NCI-H345 (cell line): ENCODE results near the gene EXT2.

Experiments
- DNase-seq: peaks from one replicate; lab custom pipeline; 2025; lab: John Stamatoyannopoulos, UW

Gene EXT2

GRCh38 chr11:44203270-44204043 lies 108.0 kb downstream of the EXT2 start:
- no peak for DNase-seq

- no peak for DNase-seq
Observed at GRCh38 chr11:44205352-44205751, 109.9 kb downstream of the EXT2 start.

DNA sequence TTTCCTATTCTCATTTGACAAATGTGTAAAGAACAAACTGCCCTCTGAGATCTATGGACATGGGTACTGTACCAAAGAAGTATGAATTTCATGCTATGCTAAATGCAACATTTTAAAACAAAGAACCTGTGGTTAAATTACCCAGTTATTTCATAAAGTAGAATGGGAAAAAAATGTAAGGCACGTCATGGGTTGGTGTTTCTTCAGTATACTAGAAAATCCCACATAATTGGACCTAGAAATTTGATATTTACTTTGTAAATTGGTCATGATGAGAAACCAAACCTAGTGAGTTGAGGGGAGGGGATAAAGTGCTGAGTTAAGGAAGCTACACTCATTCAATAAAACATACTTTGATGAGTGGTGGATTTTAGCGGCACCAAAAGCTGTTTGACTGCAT lies 110.4 kb downstream of the EXT2 start:
- DNase-seq = no peak

- DNase-seq = no peak
Observed at GRCh38 chr11:44207292-44207691, 111.8 kb downstream of the EXT2 start.

- no peak for DNase-seq
Observed at GRCh38 chr11:44208976-44209603, 113.6 kb downstream of the EXT2 start.

- DNase-seq = no peak
Observed at GRCh38 chr11:44212128-44212527, 116.7 kb downstream of the EXT2 start.

GRCh38 chr11:44213148-44213547 lies 117.7 kb downstream of the EXT2 start:
- no peak for DNase-seq

DNA sequence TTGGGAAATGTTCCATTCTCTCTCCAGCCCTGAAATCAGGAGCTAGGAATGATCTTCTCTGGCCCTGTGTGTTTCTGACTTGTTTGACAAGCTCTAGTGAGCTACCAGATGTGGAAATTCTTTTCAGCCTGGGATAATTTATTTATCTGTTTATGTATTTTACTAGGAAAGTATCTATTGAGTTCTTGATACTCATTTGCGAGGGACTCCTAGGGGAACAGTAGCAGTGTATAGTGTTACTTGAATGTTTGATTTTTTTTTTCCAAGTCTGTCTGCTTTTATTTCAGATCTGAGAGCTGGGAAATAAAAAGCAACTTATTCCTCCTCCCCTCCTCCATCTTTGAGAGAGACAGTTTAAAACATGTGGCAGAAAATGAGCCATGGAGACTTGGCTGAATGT lies 122.0 kb downstream of the EXT2 start:
- DNase-seq = no peak

DNA sequence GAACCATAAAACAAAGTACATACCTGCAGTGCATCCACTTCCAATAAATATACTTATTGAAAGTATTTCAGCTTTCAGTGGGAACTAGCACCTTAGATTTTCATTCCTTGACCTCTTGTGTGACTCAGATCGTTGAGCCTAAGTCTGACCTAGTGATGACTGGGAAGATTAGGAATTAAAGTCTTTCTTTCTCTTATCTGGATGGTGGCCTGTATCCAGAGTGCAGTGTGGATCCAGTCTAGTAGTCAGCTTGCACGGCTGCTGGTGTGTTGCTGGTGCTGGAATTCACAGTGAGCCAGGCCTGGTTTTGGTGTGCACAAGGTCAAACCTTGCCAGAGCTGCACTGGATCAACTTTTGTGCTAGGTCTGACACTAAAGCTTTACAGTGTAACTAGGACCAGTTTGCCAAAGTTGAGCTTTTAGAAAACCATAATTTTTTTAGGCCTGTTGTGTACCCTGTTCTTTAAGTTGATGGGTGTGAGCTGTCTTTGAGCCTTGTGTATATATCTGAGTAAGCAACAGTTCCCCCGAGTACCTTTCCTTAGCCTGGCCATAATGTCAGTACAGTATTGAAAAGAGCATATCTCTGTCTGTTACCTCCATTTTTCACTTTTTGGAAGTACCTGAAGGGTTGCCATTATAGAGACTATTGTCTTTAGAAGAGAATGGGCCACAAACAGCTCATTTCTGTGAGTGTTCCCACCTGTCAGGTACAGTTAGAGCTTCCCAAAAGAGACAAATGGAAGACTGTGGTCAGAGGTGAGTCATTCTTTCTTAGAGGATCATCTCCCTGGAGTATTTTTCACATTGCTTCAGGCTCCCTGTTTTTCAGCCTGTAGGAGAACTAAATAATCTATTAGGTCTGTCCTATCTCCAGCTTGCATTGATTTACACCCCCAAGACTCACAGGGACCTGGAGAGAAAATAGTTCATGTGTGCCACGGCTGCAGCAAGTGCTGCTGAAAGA lies 124.6 kb downstream of the EXT2 start:
- no peak for DNase-seq

GRCh38 chr11:44221456-44221855 lies 126.0 kb downstream of the EXT2 start:
- no peak for DNase-seq

DNA sequence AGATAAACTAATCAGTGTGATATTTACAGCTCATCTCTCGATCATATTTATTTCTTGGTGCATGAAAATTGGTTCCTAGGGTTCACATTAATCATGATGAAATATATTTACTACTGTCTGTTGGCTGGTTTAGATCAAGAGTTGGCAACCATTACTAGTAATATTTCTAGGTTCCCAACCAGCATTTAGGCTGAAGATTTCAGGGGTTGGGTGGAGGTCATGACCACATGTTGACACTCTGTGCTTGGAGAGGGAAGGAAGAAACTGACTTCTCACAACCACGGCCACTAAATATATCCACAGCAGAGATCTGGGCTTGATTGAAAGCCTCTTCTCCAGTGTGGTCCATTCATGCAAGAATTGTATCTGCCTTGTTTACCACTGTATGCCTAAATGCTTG lies 126.5 kb downstream of the EXT2 start:
- no peak for DNase-seq

DNA sequence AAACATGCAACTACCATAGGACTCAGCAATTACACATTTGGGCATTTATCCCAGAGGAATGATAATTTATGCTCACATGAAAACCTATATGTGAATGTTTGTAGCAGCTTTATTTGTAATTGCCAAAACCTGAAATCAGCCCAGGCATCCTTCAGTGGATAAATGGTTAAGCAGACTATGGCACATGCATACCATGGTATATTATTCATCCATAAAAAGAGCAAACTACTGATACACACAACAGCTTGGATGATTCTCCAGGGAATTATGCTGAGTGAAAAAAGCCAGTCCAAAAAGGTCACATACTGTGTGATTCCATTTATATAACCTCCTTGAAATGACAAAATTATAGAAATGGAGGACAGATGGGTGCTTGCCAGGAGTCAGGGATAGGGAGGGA lies 127.8 kb downstream of the EXT2 start:
- no peak for DNase-seq

DNA sequence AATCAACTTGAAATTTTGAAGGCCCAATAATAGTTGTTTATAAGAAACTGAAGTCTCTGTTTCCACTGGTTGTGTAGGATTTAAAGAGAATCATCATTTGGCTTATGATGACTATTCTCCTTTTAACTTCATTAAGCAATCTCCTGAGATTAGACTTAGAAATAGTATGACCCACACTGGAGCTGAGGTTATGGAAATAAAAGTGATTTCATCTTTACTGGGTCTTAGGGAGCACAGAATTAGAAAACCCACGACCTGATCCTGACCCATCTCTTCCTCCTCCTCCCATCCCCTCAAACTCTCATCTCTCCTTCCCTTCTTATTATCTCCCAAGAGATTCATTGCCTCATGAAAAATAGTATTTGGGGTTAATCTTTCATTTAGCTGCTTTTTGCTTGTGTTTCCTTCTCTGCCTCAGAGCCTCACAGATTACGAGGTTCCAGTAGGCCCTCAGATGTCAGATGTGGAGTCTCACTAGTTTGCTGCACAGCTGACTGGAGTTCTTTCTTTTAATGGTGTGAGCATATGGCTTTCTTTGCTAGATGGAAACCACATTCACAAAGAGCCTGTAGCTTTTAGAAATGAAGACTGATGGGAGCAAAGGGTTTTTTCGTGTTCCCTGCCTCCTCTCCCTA lies 129.5 kb downstream of the EXT2 start:
- DNase-seq = no peak

- no peak for DNase-seq
Observed at GRCh38 chr11:44226490-44226889, 131.0 kb downstream of the EXT2 start.

DNA sequence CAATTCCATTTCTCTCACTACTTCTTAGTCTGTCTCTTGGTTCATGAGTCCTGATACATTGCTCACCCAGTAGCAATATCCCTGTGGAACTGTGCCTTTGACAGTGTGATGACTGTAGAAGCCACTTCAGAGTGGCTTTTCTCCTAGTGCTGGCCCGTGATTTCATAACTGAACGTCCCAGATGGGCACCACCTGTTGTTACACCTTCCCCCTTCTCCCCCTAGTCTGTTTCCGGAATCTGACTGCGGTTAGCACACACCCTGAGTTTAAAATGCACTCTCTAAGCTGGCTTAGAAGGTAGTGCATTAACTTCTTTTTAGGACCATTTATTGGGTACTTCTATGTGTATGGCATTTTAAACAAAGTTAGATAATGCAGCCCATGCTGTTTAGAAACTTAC lies 131.5 kb downstream of the EXT2 start:
- DNase-seq = no peak

DNA sequence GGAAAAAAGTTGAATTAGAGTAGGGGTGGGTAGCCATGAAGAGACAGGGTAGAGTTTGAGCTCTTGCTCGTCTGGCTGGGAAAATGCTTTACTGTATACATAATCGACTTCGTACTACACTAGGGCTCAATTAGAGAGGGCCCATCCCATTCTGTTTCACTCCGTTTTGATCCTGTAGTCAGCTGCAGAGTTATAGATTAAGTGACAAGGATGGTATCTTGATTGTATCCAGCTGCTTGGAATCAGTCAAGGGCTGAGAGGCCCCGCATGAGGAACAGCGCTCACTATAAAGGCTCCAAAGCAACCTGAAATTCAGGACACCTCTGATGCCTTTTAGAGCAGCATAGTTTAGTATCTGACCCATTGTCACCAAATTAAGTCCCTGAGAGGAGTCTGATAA lies 132.9 kb downstream of the EXT2 start:
- no peak for DNase-seq

DNA sequence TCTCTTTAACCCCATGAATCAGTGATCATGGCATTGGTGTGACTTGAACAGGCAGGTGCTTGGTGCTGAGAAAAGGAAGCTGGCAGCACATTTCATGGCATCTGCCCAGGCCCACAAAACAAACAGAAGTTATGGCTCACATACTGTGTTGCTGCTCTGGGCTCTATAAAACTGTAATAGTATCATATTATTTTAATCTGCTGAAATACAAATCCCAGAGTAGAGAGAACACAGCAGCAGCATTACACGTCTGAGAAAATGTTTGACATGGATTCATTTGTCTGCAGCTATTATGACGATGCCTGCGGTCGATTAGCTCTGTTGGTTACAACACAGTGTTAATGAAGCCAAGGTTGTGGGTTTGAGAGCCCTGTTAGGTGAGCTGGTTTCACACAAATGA lies 133.6 kb downstream of the EXT2 start:
- no peak for DNase-seq

- DNase-seq = no peak
Observed at GRCh38 chr11:44229624-44230023, 134.1 kb downstream of the EXT2 start.

GRCh38 chr11:44235765-44236201 lies 140.3 kb downstream of the EXT2 start:
- no peak for DNase-seq

DNA sequence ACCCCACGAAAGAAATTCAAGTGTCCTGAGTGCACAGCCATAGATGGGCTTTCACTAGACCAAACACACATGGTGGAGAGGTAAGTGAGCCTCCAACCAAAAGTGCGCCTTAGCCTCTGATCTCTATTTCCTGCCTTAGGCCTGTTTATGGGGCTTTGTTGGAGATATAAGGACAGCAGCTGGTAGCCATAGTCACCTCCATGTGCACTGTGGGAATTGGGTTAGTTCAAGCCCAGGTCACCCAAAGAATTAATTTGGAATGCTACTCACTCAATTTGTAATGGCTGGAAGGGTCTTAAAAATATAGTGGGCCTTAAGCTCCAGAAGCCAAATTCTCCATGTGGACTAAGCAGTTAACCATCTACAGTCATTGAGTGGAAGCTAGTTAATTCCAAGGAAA lies 140.8 kb downstream of the EXT2 start:
- no peak for DNase-seq

GRCh38 chr11:44237156-44237555 lies 141.7 kb downstream of the EXT2 start:
- DNase-seq = no peak

DNA sequence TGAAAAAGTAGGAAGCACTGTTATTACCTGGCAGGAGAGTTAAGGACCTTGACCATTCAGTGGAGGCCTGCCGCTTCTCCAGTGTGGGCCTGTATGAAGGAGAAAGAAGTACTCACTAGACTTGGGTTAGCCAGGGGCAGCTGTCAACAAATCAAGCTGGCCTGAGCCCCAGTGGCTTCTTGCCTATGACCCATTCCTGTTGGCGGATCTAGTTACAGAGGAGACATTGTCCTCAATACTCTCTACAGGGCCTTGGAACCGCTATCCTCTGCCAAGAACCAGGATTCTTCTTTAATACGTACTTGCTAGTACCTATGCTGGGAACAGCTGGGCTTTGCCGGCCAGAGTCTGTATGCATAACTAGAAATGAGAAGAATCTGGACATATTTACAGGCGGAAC lies 146.4 kb downstream of the EXT2 start:
- no peak for DNase-seq
